DOHH2 (cell line): ENCODE data around the gene DPH5.

ENCODE experiments used
- H3F3A ChIP-seq: fragments of 200-600 bp; sonication (generic), shearing (Covaris generic); 2 replicates; pipeline ENCODE4 v1.6.0; 2016; ENCODE audit warnings: antibody characterized with exemption, mild to moderate bottlenecking; ENCODE audit not compliant: control insufficient read depth, insufficient read depth
- H3K27ac ChIP-seq: fragments of 200-600 bp; sonication (generic); 2 replicates; pipeline ENCODE4 v1.5.1; 2014; ENCODE audit warnings: low read depth, mild to moderate bottlenecking, low read length, moderate library complexity
- H3K27me3 ChIP-seq: fragments of 200-600 bp; sonication (generic); 2 replicates; pipeline ENCODE4 v1.6.1; 2014; ENCODE audit warnings: mild to moderate bottlenecking, low read length, mixed read lengths; ENCODE audit not compliant: control insufficient read depth
- H3K36me3 ChIP-seq: fragments of 200-600 bp; sonication (generic); 2 replicates; pipeline ENCODE4 v1.6.1; 2014; ENCODE audit warnings: mild to moderate bottlenecking, low read length, moderate library complexity, mixed read lengths; ENCODE audit not compliant: control insufficient read depth
- H3K4me1 ChIP-seq: fragments of 200-600 bp; sonication (generic); 2 replicates; pipeline ENCODE4 v1.6.1; 2014; ENCODE audit warnings: mild to moderate bottlenecking, low read length, mixed read lengths; ENCODE audit not compliant: control insufficient read depth
- H3K4me2 ChIP-seq: fragments of 200-600 bp; sonication (generic); 2 replicates; pipeline ENCODE4 v1.6.0; 2014; ENCODE audit warnings: mild to moderate bottlenecking, low read length, moderate library complexity
- H3K4me3 ChIP-seq: fragments of 200-600 bp; sonication (generic); 2 replicates; pipeline ENCODE4 v1.5.1; 2014; ENCODE audit warnings: mild to moderate bottlenecking, low read length, mixed read lengths
- H3K79me2 ChIP-seq: fragments of 200-600 bp; sonication (generic); 2 replicates; pipeline ENCODE4 v1.6.1; 2014; ENCODE audit warnings: mild to moderate bottlenecking, low read length, mixed read lengths; ENCODE audit not compliant: control insufficient read depth
- H3K9me2 ChIP-seq: fragments of 200-600 bp; sonication (generic); replicated peaks from 2 replicates; pipeline ENCODE4 v1.6.1; 2014; ENCODE audit warnings: mild to moderate bottlenecking, low read length, mixed read lengths; ENCODE audit not compliant: control insufficient read depth
- H3K9me3 ChIP-seq: fragments of 200-600 bp; sonication (generic); 2 replicates; pipeline ENCODE4 v1.6.1; 2014; ENCODE audit warnings: antibody characterized with exemption, low read length, mixed read lengths; ENCODE audit not compliant: control insufficient read depth, insufficient read depth
- H4K20me1 ChIP-seq: fragments of 200-600 bp; sonication (generic); 2 replicates; pipeline ENCODE4 v1.6.0; 2014; ENCODE audit warnings: low read depth, mild to moderate bottlenecking, antibody characterized with exemption, low read length, moderate library complexity; ENCODE audit not compliant: control insufficient read depth, insufficient read depth
- EZH2phosphoT487 ChIP-seq: fragments of 200-600 bp; sonication (generic); IDR thresholded peaks from 2 replicates; pipeline ENCODE4 v1.6.1; 2017; ENCODE audit warnings: borderline replicate concordance, mild to moderate bottlenecking, antibody characterized with exemption, low read length, moderate library complexity, mixed read lengths
- TF ChIP-seq, protein P1 (sequence below): fragments of 200-600 bp; sonication (generic); IDR thresholded peaks from one replicate; pipeline ENCODE4 v1.5.1; 2014; ENCODE audit warnings: antibody characterized with exemption, mild to moderate bottlenecking, low read depth, low read length; ENCODE audit not compliant: poor library complexity, severe bottlenecking

Gene DPH5

DNA sequence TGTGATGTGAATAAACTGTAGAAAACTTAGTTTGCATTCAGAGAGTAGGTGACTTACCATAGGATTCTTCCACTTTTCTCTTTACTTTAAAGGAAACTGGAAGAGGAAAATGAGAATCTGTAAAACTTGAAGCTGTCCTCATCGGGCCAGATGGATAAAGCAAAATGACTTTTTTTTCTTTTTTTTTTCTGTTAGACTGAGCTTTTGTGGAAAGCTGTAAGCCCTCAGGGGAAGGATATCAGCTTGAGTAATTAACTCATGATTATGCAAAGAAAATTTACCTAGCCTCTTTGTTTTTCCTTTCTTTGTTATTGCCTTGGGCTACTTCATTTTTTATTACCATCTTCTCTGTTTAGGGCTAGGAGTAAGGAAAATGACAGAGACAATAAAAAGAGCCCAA lies 53.4 kb downstream of the DPH5 start:
- Histone ChIP-seq H3K9me2 (no peaks in the 10 kb centered on the region), H3K79me2 (no peaks in the 10 kb centered on the region), H3K4me2 (no peak overlapping the region), H3K9me3 (no peaks in the 10 kb centered on the region), H3K4me3 (no peak overlapping the region), H3K27me3 (no peaks in the 10 kb centered on the region), H3F3A (no peaks in the 10 kb centered on the region), H3K27ac (no peak overlapping the region), H3K36me3 (peaks cover 20% of the 10 kb centered on the region), H3K4me1 (peaks cover 9% of the 10 kb centered on the region), H4K20me1 (no peaks in the 10 kb centered on the region)
- TF ChIP-seq, protein P1, sequence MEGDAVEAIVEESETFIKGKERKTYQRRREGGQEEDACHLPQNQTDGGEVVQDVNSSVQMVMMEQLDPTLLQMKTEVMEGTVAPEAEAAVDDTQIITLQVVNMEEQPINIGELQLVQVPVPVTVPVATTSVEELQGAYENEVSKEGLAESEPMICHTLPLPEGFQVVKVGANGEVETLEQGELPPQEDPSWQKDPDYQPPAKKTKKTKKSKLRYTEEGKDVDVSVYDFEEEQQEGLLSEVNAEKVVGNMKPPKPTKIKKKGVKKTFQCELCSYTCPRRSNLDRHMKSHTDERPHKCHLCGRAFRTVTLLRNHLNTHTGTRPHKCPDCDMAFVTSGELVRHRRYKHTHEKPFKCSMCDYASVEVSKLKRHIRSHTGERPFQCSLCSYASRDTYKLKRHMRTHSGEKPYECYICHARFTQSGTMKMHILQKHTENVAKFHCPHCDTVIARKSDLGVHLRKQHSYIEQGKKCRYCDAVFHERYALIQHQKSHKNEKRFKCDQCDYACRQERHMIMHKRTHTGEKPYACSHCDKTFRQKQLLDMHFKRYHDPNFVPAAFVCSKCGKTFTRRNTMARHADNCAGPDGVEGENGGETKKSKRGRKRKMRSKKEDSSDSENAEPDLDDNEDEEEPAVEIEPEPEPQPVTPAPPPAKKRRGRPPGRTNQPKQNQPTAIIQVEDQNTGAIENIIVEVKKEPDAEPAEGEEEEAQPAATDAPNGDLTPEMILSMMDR: no peak
- TF ChIP-seq EZH2phosphoT487: no peak

DNA sequence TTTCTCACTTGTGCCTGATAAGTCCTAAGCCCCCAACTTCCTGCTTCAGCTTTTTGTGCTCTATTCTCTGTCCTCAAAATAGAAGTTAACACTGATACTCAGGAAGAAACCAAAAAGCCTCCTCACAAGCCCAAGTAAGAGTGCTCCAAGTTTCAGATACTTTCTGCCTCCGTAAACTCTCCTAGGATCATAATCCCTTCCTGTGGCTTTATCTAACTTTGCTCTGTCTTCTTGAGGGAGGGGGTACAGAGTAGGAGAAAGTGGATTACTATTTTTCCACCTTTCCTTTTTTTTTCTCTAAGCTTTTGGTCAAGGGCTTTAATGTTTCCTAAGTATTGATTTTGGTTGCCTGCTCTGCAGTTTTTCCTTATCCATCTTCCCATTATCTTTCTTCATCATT lies 54.6 kb downstream of the DPH5 start:
- Histone ChIP-seq H3K27ac (no peak overlapping the region), H3F3A (no peaks in the 10 kb centered on the region), H3K27me3 (no peaks in the 10 kb centered on the region), H3K9me2 (no peaks in the 10 kb centered on the region), H3K79me2 (no peaks in the 10 kb centered on the region), H3K4me2 (no peak overlapping the region), H4K20me1 (no peaks in the 10 kb centered on the region), H3K4me3 (no peak overlapping the region), H3K36me3 (peaks cover 25% of the 10 kb centered on the region), H3K4me1 (peaks cover 9% of the 10 kb centered on the region), H3K9me3 (no peaks in the 10 kb centered on the region)
- TF ChIP-seq EZH2phosphoT487: no peak
- TF ChIP-seq, protein P1: no peak

DNA sequence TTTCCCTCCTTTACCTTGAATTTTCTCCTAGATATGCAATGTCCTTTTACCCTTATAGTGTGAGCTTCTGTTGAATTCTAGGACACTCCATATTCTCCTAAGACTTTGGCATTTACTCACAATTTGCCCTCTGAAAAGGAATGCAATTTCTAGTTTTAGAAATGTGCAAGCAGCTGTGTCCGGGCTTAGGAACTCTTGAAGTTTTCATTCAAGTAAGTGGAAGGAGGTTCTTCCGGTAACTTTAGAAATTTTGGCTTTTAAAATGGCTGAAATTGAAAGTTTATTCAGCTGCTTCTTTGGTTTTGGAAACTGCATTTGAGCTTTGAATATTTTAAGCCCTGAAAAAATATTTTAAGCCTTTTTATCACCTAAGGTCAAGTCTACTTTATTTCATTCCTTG lies 56.3 kb downstream of the DPH5 start:
- H3K9me2 ChIP-seq: no peaks in the 10 kb centered on the region
- no peak overlapping the region for H3K4me3 ChIP-seq
- no peaks in the 10 kb centered on the region for H3F3A ChIP-seq
- no peaks in the 10 kb centered on the region for H3K79me2 ChIP-seq
- peaks cover 9% of the 10 kb centered on the region for H3K4me1 ChIP-seq
- H3K4me2 ChIP-seq: no peak overlapping the region
- TF ChIP-seq EZH2phosphoT487: no peak
- TF ChIP-seq, protein P1: no peak
- H3K9me3 ChIP-seq: no peaks in the 10 kb centered on the region
- no peaks in the 10 kb centered on the region for H4K20me1 ChIP-seq
- peaks cover 30% of the 10 kb centered on the region for H3K36me3 ChIP-seq
- H3K27me3 ChIP-seq: no peaks in the 10 kb centered on the region
- H3K27ac ChIP-seq: no peak overlapping the region

DNA sequence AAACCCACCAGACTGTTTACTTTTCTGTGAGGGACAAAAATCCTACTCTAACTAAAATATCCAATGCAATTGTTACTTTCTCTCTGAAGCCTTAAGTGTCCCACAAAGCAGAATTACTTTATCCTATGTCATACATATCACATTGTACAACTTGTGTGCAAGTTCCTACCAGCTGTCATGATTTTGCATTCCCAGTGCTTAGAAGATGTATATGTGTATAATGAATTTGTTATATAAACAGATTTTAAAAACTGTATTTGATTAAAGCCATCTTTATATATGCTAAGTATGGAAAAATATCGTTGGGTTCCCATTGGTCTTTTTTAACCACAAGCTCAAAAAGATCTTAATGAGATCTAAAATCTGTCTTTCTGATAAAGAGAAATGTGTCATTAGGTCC lies 57.0 kb downstream of the DPH5 start:
- no peak overlapping the region for H3K4me3 ChIP-seq
- no peaks in the 10 kb centered on the region for H3K27me3 ChIP-seq
- H3K9me3 ChIP-seq: no peaks in the 10 kb centered on the region
- no peaks in the 10 kb centered on the region for H3K9me2 ChIP-seq
- H3K4me2 ChIP-seq: no peak overlapping the region
- H3K36me3 ChIP-seq: peaks cover 32% of the 10 kb centered on the region
- no peak overlapping the region for H3K27ac ChIP-seq
- H3K79me2 ChIP-seq: no peaks in the 10 kb centered on the region
- peaks cover 9% of the 10 kb centered on the region for H3K4me1 ChIP-seq
- TF ChIP-seq EZH2phosphoT487: no peak
- TF ChIP-seq, protein P1: no peak
- no peaks in the 10 kb centered on the region for H4K20me1 ChIP-seq
- H3F3A ChIP-seq: no peaks in the 10 kb centered on the region
